GM23338 (cell line): ENCODE data around the gene MAP4K3. TPM values are rescaled to one million over a fixed set of nuclear protein-coding genes. Genes with fewer than 3 reads are reported as not detected.

Source experiments
- ATAC-seq: fragments of 200-7000 bp; cut with Tn5 transposase; 3 replicates; pipeline ENCODE4 v1.9.1; 2020
- DNase-seq: peaks from one replicate; pipeline ENCODE4 v3.0.0-alpha.2; 2015; ENCODE audit warnings: low spot score
- H2AFZ ChIP-seq: fragments of 200-600 bp; sonication (generic); 2 replicates; pipeline ENCODE4 v1.8.0; 2016; ENCODE audit warnings: antibody characterized with exemption, mild to moderate bottlenecking, moderate library complexity
- H3F3A ChIP-seq: fragments of 200-600 bp; sonication (generic); replicated peaks from 2 replicates; pipeline ENCODE4 v1.8.0; 2017; ENCODE audit warnings: antibody characterized with exemption, mixed run types, low read depth
- H3K27ac ChIP-seq: fragments of 200-600 bp; sonication (generic); 2 replicates; pipeline ENCODE4 v1.6.1; 2016; ENCODE audit warnings: low read depth
- H3K27me3 ChIP-seq: fragments of 200-600 bp; sonication (generic); 2 replicates; pipeline ENCODE4 v1.8.0; 2016; ENCODE audit warnings: mild to moderate bottlenecking, mixed run types, moderate library complexity; ENCODE audit not compliant: insufficient read depth
- H3K36me3 ChIP-seq: fragments of 200-600 bp; sonication (generic); 2 replicates; pipeline ENCODE4 v1.8.0; 2016; ENCODE audit warnings: mild to moderate bottlenecking; ENCODE audit not compliant: insufficient read depth
- H3K4me1 ChIP-seq: fragments of 200-600 bp; sonication (generic); 2 replicates; pipeline ENCODE4 v1.8.0; 2016; ENCODE audit warnings: mild to moderate bottlenecking, moderate library complexity; ENCODE audit not compliant: insufficient read depth
- H3K4me2 ChIP-seq: fragments of 200-600 bp; sonication (generic); 2 replicates; pipeline ENCODE4 v1.7.1; 2017; ENCODE audit warnings: mixed run types
- H3K4me3 ChIP-seq: fragments of 200-600 bp; sonication (generic); 2 replicates; pipeline ENCODE4 v1.6.1; 2016; ENCODE audit warnings: mixed run types
- H3K79me2 ChIP-seq: fragments of 200-600 bp; sonication (generic); replicated peaks from 2 replicates; pipeline ENCODE4 v1.8.0; 2017; ENCODE audit warnings: mild to moderate bottlenecking; ENCODE audit not compliant: insufficient read depth
- H3K9me2 ChIP-seq: fragments of 200-600 bp; sonication (generic); 2 replicates; pipeline ENCODE4 v1.8.0; 2017; ENCODE audit not compliant: insufficient read depth
- H4K20me1 ChIP-seq: fragments of 200-600 bp; sonication (generic); replicated peaks from 2 replicates; pipeline ENCODE4 v1.8.0; 2017; ENCODE audit warnings: mild to moderate bottlenecking; ENCODE audit not compliant: insufficient read depth
- H3K27ac Mint-ChIP-seq: 2 replicates; pipeline ENCODE4 v1.8.0; 2020; ENCODE audit warnings: inconsistent platforms, mild to moderate bottlenecking, moderate library complexity, mixed read lengths
- H3K27me3 Mint-ChIP-seq: 3 replicates; pipeline ENCODE4 v1.8.0; 2022; ENCODE audit warnings: low read depth, mild to moderate bottlenecking, moderate library complexity, mixed read lengths, inconsistent platforms; ENCODE audit not compliant: insufficient read depth, poor library complexity
- H3K36me3 Mint-ChIP-seq: 3 replicates; pipeline ENCODE4 v1.8.0; 2021; ENCODE audit warnings: low read depth, mild to moderate bottlenecking, inconsistent platforms, moderate library complexity, mixed read lengths
- H3K4me1 Mint-ChIP-seq: 3 replicates; pipeline ENCODE4 v1.8.0; 2020; ENCODE audit warnings: mild to moderate bottlenecking, inconsistent platforms, mixed read lengths
- H3K4me3 Mint-ChIP-seq: 3 replicates; pipeline ENCODE4 v1.8.0; 2021; ENCODE audit warnings: moderate library complexity, mild to moderate bottlenecking, inconsistent platforms, mixed read lengths
- H3K9me3 Mint-ChIP-seq: 3 replicates; pipeline ENCODE4 v1.8.0; 2020; ENCODE audit warnings: moderate library complexity, mild to moderate bottlenecking, inconsistent platforms, mixed read lengths
- CREB1 ChIP-seq: fragments of 250-450 bp; sonication (Bioruptor Pico); IDR thresholded peaks from 2 replicates; pipeline ENCODE4 v1.5.0; 2020; ENCODE audit warnings: low read depth, mild to moderate bottlenecking, moderate library complexity
- CTCF ChIP-seq, 2 experiments: fragments of 200-600 bp in 1 of 2; sonication (generic) in 1 of 2; conservative IDR thresholded peaks; 2 replicates each; pipeline versions ENCODE4 v1.5.1 to v1.6.1; 2016 to 2017; ENCODE audit warnings: antibody characterized with exemption in 2 of 2, low read depth in 2 of 2, mild to moderate bottlenecking in 2 of 2, moderate library complexity in 1 of 2
- ETS1 ChIP-seq: IDR thresholded peaks from 2 replicates; pipeline ENCODE4 v1.6.1; 2016; ENCODE audit warnings: antibody characterized with exemption
- EZH2 ChIP-seq: fragments of 200-600 bp; sonication (generic); IDR thresholded peaks from one replicate; pipeline ENCODE4 v1.8.0; 2017; ENCODE audit warnings: antibody characterized with exemption, mild to moderate bottlenecking, low read depth; ENCODE audit not compliant: unreplicated experiment
- EZH2phosphoT487 ChIP-seq: fragments of 200-600 bp; sonication (generic); IDR thresholded peaks from one replicate; pipeline ENCODE4 v1.8.1; 2018; ENCODE audit warnings: antibody characterized with exemption; ENCODE audit not compliant: unreplicated experiment
- JUNB ChIP-seq: IDR thresholded peaks from one replicate; pipeline ENCODE4 v1.6.1; 2016; ENCODE audit warnings: antibody characterized with exemption; ENCODE audit not compliant: unreplicated experiment
- NANOG ChIP-seq: IDR thresholded peaks from 2 replicates; pipeline ENCODE4 v1.6.1; 2016; ENCODE audit warnings: antibody characterized with exemption, borderline replicate concordance
- POLR2AphosphoS5 ChIP-seq: IDR thresholded peaks from 2 replicates; pipeline ENCODE4 v1.6.1; 2016; ENCODE audit warnings: antibody characterized with exemption, low read depth
- REST ChIP-seq: IDR thresholded peaks from one replicate; pipeline ENCODE4 v1.6.1; 2018; ENCODE audit warnings: antibody characterized with exemption; ENCODE audit not compliant: unreplicated experiment
- STAT1 ChIP-seq: IDR thresholded peaks from one replicate; pipeline ENCODE4 v1.6.1; 2016; ENCODE audit warnings: antibody characterized with exemption; ENCODE audit not compliant: unreplicated experiment
- ZNF114 ChIP-seq: fragments of 250-450 bp; sonication (Bioruptor Pico); IDR thresholded peaks from 2 replicates; pipeline ENCODE4 v1.5.0; 2020; ENCODE audit warnings: mild to moderate bottlenecking, moderate library complexity
- ZNF331 ChIP-seq: fragments of 250-450 bp; sonication (Bioruptor Pico); IDR thresholded peaks from 2 replicates; pipeline ENCODE4 v1.5.0; 2020; ENCODE audit warnings: low read depth, mild to moderate bottlenecking, moderate library complexity
- ZNF462 ChIP-seq: fragments of 250-450 bp; sonication (Bioruptor Pico); IDR thresholded peaks from 2 replicates; pipeline ENCODE4 v1.5.0; 2020; ENCODE audit warnings: mild to moderate bottlenecking, moderate library complexity
- polyA plus RNA-seq: library from polyadenylated mRNA; unstranded; fragments of >200 nt; fragmentation: Nextera tagmentation; extraction: Ambion mirVana; gene quantifications from 2 replicates; pipeline ENCODE4 v1.2.1, GENCODE V29; 2016
- total RNA-seq: library from RNA; depleted of rRNA; stranded (reverse); fragments of >200 nt; shearing (Covaris generic); gene quantifications from 2 replicates; pipeline ENCODE4 v1.2.3, GENCODE V29; 2014

MAP4K3 gene
- total and polyA plus RNA-seq, 2 experiments from 2014 or later, result 33.0 to 90.7 TPM

- H3K4me1 Mint-ChIP-seq, result 0 out of 3 replicates have a peak, but pooled peaks cover 2% of the 10 kb centered on the region
- Histone ChIP-seq H3K4me2 (no peak overlapping the region), H3K4me3 (no peak overlapping the region), H3K4me1 (no peaks in the 10 kb centered on the region; the same call in 1 of the 2 replicates), H3K36me3 (no peaks in the 10 kb centered on the region; the same call in 1 of the 2 replicates), H4K20me1 (no peaks in the 10 kb centered on the region), H3F3A (no peaks in the 10 kb centered on the region), H3K79me2 (no peaks in the 10 kb centered on the region), H3K27me3 (no peaks in the 10 kb centered on the region), H2AFZ (no peak overlapping the region), H3K27ac (no peak overlapping the region), H3K9me2 (no peaks in the 10 kb centered on the region)
- no peak overlapping the region for H3K4me3 Mint-ChIP-seq
- DNase-seq, result no peak
- ATAC-seq, result no peak
- H3K27me3 Mint-ChIP-seq, result no peaks in the 10 kb centered on the region
- TF ChIP-seq JUNB, result no peak
- no peak for TF ChIP-seq ZNF462 (CRISPR knock-in tag)
- TF ChIP-seq ZNF114 (CRISPR knock-in tag), result no peak
- TF ChIP-seq POLR2AphosphoS5, result no peak
- no peak for TF ChIP-seq STAT1
- TF ChIP-seq ETS1, result no peak
- TF ChIP-seq EZH2phosphoT487, result no peak
- no peak for TF ChIP-seq CREB1 (CRISPR knock-in tag)
- TF ChIP-seq EZH2, result no peak
- TF ChIP-seq NANOG, result no peak
- no peak for TF ChIP-seq REST
- no peak for TF ChIP-seq CTCF (conservative IDR thresholded peaks at IDR 0.05; ENCODE audit: low read depth in 2 of 2)
- no peak for TF ChIP-seq ZNF331 (CRISPR knock-in tag)
- no peak overlapping the region for H3K27ac Mint-ChIP-seq
- H3K9me3 Mint-ChIP-seq, result peaks cover 5% of the 10 kb centered on the region; the same call in 2 of the 3 replicates
- peaks cover 11% of the 10 kb centered on the region for H3K36me3 Mint-ChIP-seq
Measured at GRCh38 chr2:39447266-39448168, 10.4 kb upstream of the MAP4K3 start.
